22Rv1 (cell line): ENCODE results near the gene SFI1.

Experiments
- CTCF ChIP-seq: fragments of 450-650 bp; IDR thresholded peaks from 2 replicates; pipeline ENCODE4 v1.5.1; 2017; ENCODE audit warnings: mild to moderate bottlenecking
- ZFX ChIP-seq: fragments of 450-650 bp; IDR thresholded peaks from 2 replicates; pipeline ENCODE4 v1.6.1; 2017; ENCODE audit warnings: antibody characterized with exemption, borderline replicate concordance

DNA sequence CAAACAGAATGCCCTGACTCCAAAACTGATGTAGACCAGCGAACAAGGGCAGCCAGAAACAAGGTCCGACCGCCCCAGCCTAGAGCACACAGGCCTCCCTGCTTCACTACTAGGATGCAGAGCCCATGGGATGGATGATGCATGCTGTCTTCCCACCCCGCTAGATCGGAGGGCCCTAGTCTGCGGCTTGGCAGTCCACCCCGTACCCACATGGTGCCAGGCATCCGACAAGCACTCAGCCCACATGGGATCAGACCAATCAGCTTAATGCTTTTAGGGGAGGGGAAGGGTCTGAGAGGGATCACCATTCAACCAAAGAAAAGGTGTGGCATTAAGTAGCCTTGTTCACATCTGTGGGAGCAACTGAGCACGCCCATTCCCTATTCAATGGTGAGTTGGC is 135.1 kb downstream of the SFI1 start:
- TF ChIP-seq CTCF (no peak), ZFX (no peak)
